ENCODE measurements around the gene LRRC72.

DNA sequence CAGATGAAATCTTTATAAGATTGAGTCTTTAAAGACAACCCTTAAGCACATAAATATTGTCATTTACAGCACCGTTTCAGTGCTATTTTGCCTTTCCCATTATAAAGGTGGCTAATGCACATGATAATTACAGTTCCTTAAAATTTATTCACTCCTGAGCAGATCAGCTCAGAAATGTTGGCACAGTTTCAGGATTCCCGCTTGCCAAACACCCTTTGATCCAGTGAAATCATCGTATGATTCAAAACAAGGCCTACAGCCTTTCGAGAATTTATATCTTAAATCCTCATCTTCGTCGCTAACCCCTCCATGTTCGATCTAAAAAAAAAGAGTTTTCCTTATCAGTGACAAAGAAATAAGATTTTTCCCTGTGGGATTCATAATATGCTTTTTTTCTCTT, 47.0 kb upstream of the LRRC72 start:
- TF ChIP-seq CTCF (IDR thresholded peaks at IDR 0.05), result no peak
- TF ChIP-seq POLR2A (IDR thresholded peaks at IDR 0.05), result no peak
